Measurements from ENCODE around the gene CDK18.
"Not testable (repeated sequence)": the region's sequence is repeated elsewhere in the genome, so short reads cannot be mapped to it uniquely, and the experiment has no call there.

CDK18 gene

DNA sequence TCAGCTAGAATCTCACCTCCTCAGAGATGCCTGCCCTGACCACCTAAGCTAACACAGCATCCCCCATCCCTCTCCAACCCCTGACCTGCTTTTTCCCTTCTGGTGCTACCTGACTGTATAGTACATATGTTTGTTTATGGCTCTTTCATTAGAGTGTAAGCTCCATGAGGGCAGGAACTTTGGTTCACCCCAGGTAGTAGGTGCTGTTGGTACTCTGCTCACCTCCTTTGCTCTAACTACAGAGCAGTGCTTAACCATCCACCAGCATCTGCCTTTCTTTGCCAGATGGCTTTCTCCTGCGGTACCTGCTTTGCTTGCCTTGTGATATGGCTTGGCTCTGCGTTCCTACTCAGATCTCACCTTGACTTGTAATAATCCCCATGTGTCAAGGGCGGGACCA is 29.9 kb upstream of the CDK18 start:
- H3K4me3 Mint-ChIP-seq: no peak overlapping the region
- no peaks in the 10 kb centered on the region for H3K4me1 Mint-ChIP-seq (ENCODE audit: low read depth)
- H3K27me3 Mint-ChIP-seq: peaks cover 33% of the 10 kb centered on the region
- peaks cover 21% of the 10 kb centered on the region for H3K9me3 Mint-ChIP-seq
- no peak overlapping the region for H3K27ac Mint-ChIP-seq
- intact Hi-C loops (cut with micrococcal nuclease): no loop called here
- no peaks in the 10 kb centered on the region for H3K36me3 Mint-ChIP-seq (ENCODE audit: low read depth)

DNA sequence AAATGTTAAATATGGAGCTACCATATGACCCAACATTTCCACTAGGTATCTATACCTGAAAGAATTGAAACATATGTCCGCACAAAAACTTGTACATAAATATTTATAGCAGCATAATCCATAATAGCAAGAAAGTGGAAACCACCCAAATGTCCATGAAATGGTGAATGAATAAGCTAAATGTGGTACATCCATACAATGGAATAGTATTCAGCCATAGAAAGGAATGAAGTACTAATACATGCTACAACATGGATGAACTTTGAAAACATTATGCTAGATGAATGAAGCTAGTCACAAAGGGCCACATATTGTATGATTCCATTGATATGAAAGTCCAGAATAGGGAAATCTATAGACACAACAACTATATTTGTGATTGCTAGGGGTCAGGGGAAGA is 28.6 kb upstream of the CDK18 start:
- intact Hi-C loops (cut with micrococcal nuclease): no loop called here
- Mint-ChIP-seq H3K36me3 (ENCODE audit: low read depth) (no peaks in the 10 kb centered on the region), H3K27me3 (peaks cover 45% of the 10 kb centered on the region), H3K9me3 (peaks cover 21% of the 10 kb centered on the region), H3K4me3 (no peak overlapping the region), H3K27ac (no peak overlapping the region), H3K4me1 (ENCODE audit: low read depth) (no peaks in the 10 kb centered on the region)

GRCh38 chr1:205476648-205477047 is 27.8 kb upstream of the CDK18 start:
- no peaks in the 10 kb centered on the region for H3K4me1 Mint-ChIP-seq (ENCODE audit: low read depth)
- H3K27ac Mint-ChIP-seq: no peak overlapping the region
- no peaks in the 10 kb centered on the region for H3K36me3 Mint-ChIP-seq (ENCODE audit: low read depth)
- peaks cover 21% of the 10 kb centered on the region for H3K9me3 Mint-ChIP-seq
- H3K4me3 Mint-ChIP-seq: no peak overlapping the region
- intact Hi-C loops (cut with micrococcal nuclease): no loop called here
- peaks cover 52% of the 10 kb centered on the region for H3K27me3 Mint-ChIP-seq

GRCh38 chr1:205477121-205477758 is 27.2 kb upstream of the CDK18 start:
- Mint-ChIP-seq H3K9me3 (peaks cover 21% of the 10 kb centered on the region), H3K4me3 (no peak overlapping the region), H3K36me3 (ENCODE audit: low read depth) (no peaks in the 10 kb centered on the region), H3K27me3 (peaks cover 54% of the 10 kb centered on the region), H3K27ac (no peak overlapping the region), H3K4me1 (ENCODE audit: low read depth) (no peaks in the 10 kb centered on the region)
- intact Hi-C loops (cut with micrococcal nuclease): no loop called here

DNA sequence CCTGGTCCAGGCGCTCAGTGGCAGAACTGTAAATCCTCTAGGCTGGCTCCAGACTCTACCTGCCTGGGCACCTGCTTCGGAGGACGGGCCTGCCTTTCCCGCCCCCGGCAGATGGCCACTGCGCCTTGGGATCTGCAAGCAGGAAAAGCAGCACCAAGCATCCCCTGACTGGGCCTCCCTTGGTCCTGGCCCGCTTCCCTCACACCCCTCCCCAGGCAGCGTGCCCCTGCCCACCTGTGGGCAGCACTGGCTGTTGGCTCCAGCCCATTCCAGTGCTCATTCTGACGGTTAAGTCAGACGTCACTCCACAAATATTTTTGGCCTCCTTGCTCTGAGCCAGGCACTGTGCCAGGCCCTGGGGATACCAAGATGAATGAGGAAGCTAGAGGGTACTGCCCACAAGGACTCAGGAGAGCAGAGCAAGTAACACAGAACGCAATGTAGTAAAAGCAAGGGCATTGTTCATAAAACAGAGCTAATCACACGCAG is 26.7 kb upstream of the CDK18 start:
- Mint-ChIP-seq H3K4me3 (no peak overlapping the region), H3K27me3 (peaks cover 54% of the 10 kb centered on the region), H3K36me3 (ENCODE audit: low read depth) (no peaks in the 10 kb centered on the region), H3K9me3 (peaks cover 21% of the 10 kb centered on the region), H3K4me1 (ENCODE audit: low read depth) (no peaks in the 10 kb centered on the region), H3K27ac (no peak overlapping the region)
- intact Hi-C loops (cut with micrococcal nuclease): no loop called here

GRCh38 chr1:205478985-205479384 is 25.5 kb upstream of the CDK18 start:
- H3K36me3 Mint-ChIP-seq (ENCODE audit: low read depth); H3K4me3 Mint-ChIP-seq; H3K4me1 Mint-ChIP-seq (ENCODE audit: low read depth); H3K27ac Mint-ChIP-seq; intact Hi-C loops (cut with micrococcal nuclease): not testable (repeated sequence)
- peaks cover 21% of the 10 kb centered on the region for H3K9me3 Mint-ChIP-seq
- peaks cover 56% of the 10 kb centered on the region for H3K27me3 Mint-ChIP-seq

- H3K4me1 Mint-ChIP-seq (ENCODE audit: low read depth): no peaks in the 10 kb centered on the region
- intact Hi-C loops (cut with micrococcal nuclease): no loop called here
- H3K27me3 Mint-ChIP-seq: peaks cover 60% of the 10 kb centered on the region
- no peaks in the 10 kb centered on the region for H3K36me3 Mint-ChIP-seq (ENCODE audit: low read depth)
- no peak overlapping the region for H3K27ac Mint-ChIP-seq
- peaks cover 9% of the 10 kb centered on the region for H3K9me3 Mint-ChIP-seq
- H3K4me3 Mint-ChIP-seq: no peak overlapping the region
These were observed 24.0 kb upstream of the CDK18 start for GRCh38 chr1:205480349-205480985.

GRCh38 chr1:205481218-205481617 is 23.3 kb upstream of the CDK18 start:
- H3K27me3 Mint-ChIP-seq: peaks cover 67% of the 10 kb centered on the region
- H3K27ac Mint-ChIP-seq: no peak overlapping the region
- no peak overlapping the region for H3K4me3 Mint-ChIP-seq
- H3K36me3 Mint-ChIP-seq (ENCODE audit: low read depth): no peaks in the 10 kb centered on the region
- intact Hi-C loops (cut with micrococcal nuclease): no loop called here
- H3K4me1 Mint-ChIP-seq (ENCODE audit: low read depth): no peaks in the 10 kb centered on the region
- peaks cover 1% of the 10 kb centered on the region for H3K9me3 Mint-ChIP-seq

- H3K27ac Mint-ChIP-seq: no peak overlapping the region
- intact Hi-C loops (cut with micrococcal nuclease): no loop called here
- H3K4me3 Mint-ChIP-seq: no peak overlapping the region
- no peaks in the 10 kb centered on the region for H3K4me1 Mint-ChIP-seq (ENCODE audit: low read depth)
- no peaks in the 10 kb centered on the region for H3K36me3 Mint-ChIP-seq (ENCODE audit: low read depth)
- H3K27me3 Mint-ChIP-seq: peaks cover 70% of the 10 kb centered on the region
- H3K9me3 Mint-ChIP-seq: no peaks in the 10 kb centered on the region
These were observed 22.8 kb upstream of the CDK18 start for GRCh38 chr1:205481629-205482151.

DNA sequence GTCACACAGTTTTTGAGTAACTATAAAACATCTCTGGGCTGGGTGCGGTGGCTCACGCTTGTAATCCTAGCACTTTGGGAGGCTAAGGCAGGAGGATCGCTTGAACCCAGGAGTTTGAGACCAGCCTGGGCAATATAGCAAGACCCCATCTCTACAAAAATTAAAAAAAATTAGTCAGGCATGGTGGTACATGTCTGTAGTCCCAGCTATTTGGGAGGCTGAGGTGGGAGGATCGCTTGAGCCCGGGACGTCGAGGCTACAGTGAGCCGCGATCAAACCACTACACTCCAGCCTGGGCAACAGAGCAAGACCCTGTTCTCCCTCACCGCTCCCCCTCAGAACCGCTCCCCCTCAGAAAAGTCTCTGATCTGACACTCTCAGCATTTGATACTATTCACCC is 21.9 kb upstream of the CDK18 start:
- H3K9me3 Mint-ChIP-seq; H3K4me1 Mint-ChIP-seq (ENCODE audit: low read depth); H3K27ac Mint-ChIP-seq; H3K36me3 Mint-ChIP-seq (ENCODE audit: low read depth); intact Hi-C loops (cut with micrococcal nuclease); H3K4me3 Mint-ChIP-seq: not testable (repeated sequence)
- H3K27me3 Mint-ChIP-seq: peaks cover 78% of the 10 kb centered on the region

GRCh38 chr1:205483372-205483771 is 21.1 kb upstream of the CDK18 start:
- H3K27ac Mint-ChIP-seq: no peak overlapping the region
- no peaks in the 10 kb centered on the region for H3K4me1 Mint-ChIP-seq (ENCODE audit: low read depth)
- peaks cover 80% of the 10 kb centered on the region for H3K27me3 Mint-ChIP-seq
- intact Hi-C loops (cut with micrococcal nuclease): no loop called here
- no peaks in the 10 kb centered on the region for H3K9me3 Mint-ChIP-seq
- H3K4me3 Mint-ChIP-seq: no peak overlapping the region
- H3K36me3 Mint-ChIP-seq (ENCODE audit: low read depth): no peaks in the 10 kb centered on the region

DNA sequence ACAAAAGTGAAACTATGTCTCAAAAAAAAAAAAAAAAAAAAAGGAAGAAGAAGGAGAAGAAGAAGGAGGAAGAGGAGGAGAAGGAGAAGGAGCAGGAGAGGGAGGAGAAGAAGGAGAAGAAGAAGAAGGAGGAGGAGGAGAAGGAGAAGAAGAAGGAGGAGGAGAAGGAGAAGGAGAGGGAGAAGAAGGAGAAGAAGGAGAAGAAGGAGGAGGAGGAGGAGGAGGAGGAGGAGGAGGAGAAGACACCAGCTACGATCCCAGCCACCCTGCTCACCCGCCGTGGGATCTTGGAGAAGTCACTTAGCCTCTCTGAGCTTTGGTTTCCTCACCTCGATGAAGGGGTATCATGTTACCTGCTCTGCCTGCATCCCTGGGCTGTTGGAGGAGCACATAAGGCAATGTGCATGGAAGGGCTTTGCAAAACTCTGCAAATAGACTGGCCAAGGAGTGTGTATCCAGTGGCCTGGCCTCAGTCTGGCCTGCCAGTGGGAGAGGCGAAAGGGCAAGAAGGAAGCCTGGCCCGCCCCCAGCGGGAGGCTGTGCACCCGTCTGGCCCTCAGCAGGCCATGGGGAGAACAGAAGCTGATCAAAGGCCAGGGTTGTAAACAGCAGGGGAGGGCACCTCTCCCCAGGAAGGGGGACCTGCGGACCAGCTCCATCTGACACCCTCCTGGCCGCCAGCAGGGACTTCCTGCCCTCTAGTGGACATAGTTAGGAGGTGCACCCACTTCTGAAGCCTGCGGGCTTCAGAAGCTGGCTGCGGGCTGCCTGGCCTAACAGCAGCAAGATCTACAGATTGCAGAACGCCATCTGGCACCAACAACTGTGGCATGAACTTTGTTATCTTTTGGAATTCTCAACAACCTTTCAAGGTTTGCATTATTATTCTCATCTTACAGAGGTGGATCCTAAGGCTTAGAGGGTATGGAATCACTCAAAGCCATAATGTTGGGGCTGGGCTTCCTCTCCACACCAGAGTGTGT is 19.2 kb upstream of the CDK18 start:
- no peaks in the 10 kb centered on the region for H3K36me3 Mint-ChIP-seq (ENCODE audit: low read depth)
- H3K27me3 Mint-ChIP-seq: peaks cover 89% of the 10 kb centered on the region
- intact Hi-C loops (cut with micrococcal nuclease): loop anchor here (1.0 to 2.0 kb wide), 2 partner anchors 88 to 130 kb away; no protein-coding TSS in a partner anchor
- H3K4me1 Mint-ChIP-seq (ENCODE audit: low read depth): no peaks in the 10 kb centered on the region
- no peak overlapping the region for H3K4me3 Mint-ChIP-seq
- no peaks in the 10 kb centered on the region for H3K9me3 Mint-ChIP-seq
- H3K27ac Mint-ChIP-seq: no peak overlapping the region

DNA sequence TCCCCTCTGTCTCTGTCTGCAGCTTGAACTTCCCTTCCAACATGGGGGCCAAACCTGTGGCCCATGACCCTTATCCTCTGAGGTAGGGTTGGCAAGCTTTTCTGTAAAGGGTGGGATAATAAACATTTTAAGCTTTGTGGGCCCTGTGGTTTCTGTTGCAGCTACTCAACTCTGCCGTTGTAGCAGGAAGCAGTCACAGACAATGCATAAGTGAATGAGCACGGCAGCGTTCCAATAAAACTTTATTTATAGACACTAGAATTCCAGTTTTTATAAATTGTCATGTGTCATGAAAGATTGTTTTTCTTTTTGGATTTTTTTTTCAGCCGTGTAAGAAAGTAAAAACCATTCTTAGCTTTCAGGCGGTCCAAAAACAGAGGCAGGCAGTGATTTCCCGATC is 18.2 kb upstream of the CDK18 start:
- Mint-ChIP-seq H3K36me3 (ENCODE audit: low read depth) (no peaks in the 10 kb centered on the region), H3K9me3 (no peaks in the 10 kb centered on the region), H3K4me1 (ENCODE audit: low read depth) (no peaks in the 10 kb centered on the region), H3K4me3 (no peak overlapping the region), H3K27ac (no peak overlapping the region), H3K27me3 (peaks cover 86% of the 10 kb centered on the region)
- intact Hi-C loops (cut with micrococcal nuclease): no loop called here
